ENCODE measurements around the gene ARV1.
"Not testable (repeated sequence)": the region's sequence is repeated elsewhere in the genome, so short reads cannot be mapped to it uniquely, and the experiment has no call there.

DNA sequence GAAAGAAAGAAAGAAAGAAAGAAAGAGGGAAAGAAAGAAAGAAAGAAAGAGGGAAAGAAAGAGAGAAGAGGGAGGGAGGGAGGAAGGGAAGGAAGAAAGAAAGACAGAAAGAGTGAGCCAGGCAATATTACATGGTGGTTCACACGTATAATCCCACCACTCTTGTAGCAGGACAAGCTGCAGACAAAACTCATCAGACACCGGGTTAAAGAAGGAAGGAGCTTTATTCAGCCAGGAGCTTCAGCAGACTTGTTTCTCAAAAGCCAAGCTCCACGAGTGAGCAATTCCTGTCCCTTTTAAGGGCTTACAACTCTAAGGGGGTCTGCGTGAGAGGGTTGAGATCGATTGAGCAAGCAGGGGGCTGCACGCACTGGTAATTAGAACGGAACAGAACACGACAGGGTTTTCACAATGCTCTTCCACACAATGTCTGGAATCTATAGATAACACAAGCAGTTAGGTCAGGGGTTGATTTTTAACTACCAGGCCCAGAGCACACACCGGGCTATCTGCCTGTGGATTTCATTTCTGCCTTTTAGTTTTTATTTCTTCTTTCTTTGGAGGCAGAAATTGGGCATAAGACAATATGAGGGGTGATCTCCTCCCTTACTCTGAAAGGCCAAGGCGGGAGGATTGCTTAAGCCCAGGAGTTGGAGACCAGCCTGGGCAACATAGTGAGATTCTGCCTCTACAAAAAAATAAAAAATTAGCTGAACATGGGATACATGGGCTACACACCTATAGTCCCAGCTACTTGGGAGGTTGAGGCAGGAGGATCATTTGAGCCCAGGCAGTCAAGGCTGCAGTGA is 67.2 kb downstream of the ARV1 start:
- TF ChIP-seq POLR2AphosphoS5 (IDR thresholded peaks at IDR 0.05; ENCODE audit: low read depth, low read length); SIN3A (IDR thresholded peaks at IDR 0.05; ENCODE audit: borderline replicate concordance, insufficient read depth, low read depth, low read length); TCF7L2 (IDR thresholded peaks at IDR 0.05; ENCODE audit: low read depth, low read length): not testable (repeated sequence)
- TF ChIP-seq, protein P1, sequence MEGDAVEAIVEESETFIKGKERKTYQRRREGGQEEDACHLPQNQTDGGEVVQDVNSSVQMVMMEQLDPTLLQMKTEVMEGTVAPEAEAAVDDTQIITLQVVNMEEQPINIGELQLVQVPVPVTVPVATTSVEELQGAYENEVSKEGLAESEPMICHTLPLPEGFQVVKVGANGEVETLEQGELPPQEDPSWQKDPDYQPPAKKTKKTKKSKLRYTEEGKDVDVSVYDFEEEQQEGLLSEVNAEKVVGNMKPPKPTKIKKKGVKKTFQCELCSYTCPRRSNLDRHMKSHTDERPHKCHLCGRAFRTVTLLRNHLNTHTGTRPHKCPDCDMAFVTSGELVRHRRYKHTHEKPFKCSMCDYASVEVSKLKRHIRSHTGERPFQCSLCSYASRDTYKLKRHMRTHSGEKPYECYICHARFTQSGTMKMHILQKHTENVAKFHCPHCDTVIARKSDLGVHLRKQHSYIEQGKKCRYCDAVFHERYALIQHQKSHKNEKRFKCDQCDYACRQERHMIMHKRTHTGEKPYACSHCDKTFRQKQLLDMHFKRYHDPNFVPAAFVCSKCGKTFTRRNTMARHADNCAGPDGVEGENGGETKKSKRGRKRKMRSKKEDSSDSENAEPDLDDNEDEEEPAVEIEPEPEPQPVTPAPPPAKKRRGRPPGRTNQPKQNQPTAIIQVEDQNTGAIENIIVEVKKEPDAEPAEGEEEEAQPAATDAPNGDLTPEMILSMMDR (IDR thresholded peaks at IDR 0.05), result not testable (repeated sequence)
- TF ChIP-seq, protein P2, sequence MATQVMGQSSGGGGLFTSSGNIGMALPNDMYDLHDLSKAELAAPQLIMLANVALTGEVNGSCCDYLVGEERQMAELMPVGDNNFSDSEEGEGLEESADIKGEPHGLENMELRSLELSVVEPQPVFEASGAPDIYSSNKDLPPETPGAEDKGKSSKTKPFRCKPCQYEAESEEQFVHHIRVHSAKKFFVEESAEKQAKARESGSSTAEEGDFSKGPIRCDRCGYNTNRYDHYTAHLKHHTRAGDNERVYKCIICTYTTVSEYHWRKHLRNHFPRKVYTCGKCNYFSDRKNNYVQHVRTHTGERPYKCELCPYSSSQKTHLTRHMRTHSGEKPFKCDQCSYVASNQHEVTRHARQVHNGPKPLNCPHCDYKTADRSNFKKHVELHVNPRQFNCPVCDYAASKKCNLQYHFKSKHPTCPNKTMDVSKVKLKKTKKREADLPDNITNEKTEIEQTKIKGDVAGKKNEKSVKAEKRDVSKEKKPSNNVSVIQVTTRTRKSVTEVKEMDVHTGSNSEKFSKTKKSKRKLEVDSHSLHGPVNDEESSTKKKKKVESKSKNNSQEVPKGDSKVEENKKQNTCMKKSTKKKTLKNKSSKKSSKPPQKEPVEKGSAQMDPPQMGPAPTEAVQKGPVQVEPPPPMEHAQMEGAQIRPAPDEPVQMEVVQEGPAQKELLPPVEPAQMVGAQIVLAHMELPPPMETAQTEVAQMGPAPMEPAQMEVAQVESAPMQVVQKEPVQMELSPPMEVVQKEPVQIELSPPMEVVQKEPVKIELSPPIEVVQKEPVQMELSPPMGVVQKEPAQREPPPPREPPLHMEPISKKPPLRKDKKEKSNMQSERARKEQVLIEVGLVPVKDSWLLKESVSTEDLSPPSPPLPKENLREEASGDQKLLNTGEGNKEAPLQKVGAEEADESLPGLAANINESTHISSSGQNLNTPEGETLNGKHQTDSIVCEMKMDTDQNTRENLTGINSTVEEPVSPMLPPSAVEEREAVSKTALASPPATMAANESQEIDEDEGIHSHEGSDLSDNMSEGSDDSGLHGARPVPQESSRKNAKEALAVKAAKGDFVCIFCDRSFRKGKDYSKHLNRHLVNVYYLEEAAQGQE (IDR thresholded peaks at IDR 0.05; ENCODE audit: insufficient read depth in 1 of 2, low read depth in 2 of 2, low read length in 1 of 2), result not testable (repeated sequence)

Data from Panc1 (cell line).